Ascending aorta (tissue), 2 donors: ENCODE results near the gene ITGAL. TPM values are rescaled to one million over a fixed set of nuclear protein-coding genes. Genes with fewer than 3 reads are reported as not detected.
A peak's percentile ranks its signal among the peaks of the same experiment; 100 is the strongest.

ENCODE experiments used
- DNase-seq, 2 donors: peaks; one replicate each; pipeline ENCODE4 v3.0.0-alpha.2; 2019; ENCODE audit warnings: low spot score in 2 of 2
- H3K27ac ChIP-seq, 2 donors: fragments of 200-600 bp; sonication (generic); one replicate each; pipeline ENCODE4 v1.5.1; 2016 to 2017; ENCODE audit warnings: mild to moderate bottlenecking in 1 of 2
- H3K27me3 ChIP-seq: fragments of 200-600 bp; sonication (generic); one replicate; pipeline ENCODE4 v1.5.1; 2017
- H3K36me3 ChIP-seq, 2 donors: fragments of 200-600 bp; sonication (generic); one replicate each; pipeline ENCODE4 v1.5.1; 2016
- H3K4me1 ChIP-seq, 2 donors: fragments of 200-600 bp; sonication (generic); one replicate each; pipeline ENCODE4 v1.5.1; 2016 to 2017; ENCODE audit warnings: mild to moderate bottlenecking in 1 of 2
- H3K4me3 ChIP-seq, 2 donors: fragments of 200-600 bp; sonication (generic); one replicate each; pipeline ENCODE4 v1.5.1; 2016 to 2017; ENCODE audit warnings: mild to moderate bottlenecking in 1 of 2
- H3K9me3 ChIP-seq, 2 donors: fragments of 200-600 bp; sonication (generic); one replicate each; pipeline ENCODE4 v1.5.1; 2016
- intact Hi-C: fragments of 100-400 bp; cut with DNase I; formaldehyde crosslinking; loops from one replicate; pipeline ENCODE4 v1.15.1; 2023
- total RNA-seq: library from RNA; depleted of rRNA; stranded (reverse); fragments of >200 nt; gene quantifications from one replicate; pipeline ENCODE4 v1.1.0, GENCODE V29; 2016
- TF ChIP-seq, protein P1 (sequence below), 3 experiments: fragments of 200-600 bp in 2 of 3; fragments of 450-650 bp in 1 of 3; sonication (generic) in 2 of 3; IDR thresholded peaks; one replicate each; pipeline ENCODE4 v1.5.1; 2016 to 2019; ENCODE audit warnings: antibody characterized with exemption in 3 of 3, mild to moderate bottlenecking in 1 of 3, moderate library complexity in 1 of 3

The ITGAL gene
- total RNA-seq: 0.11 TPM

DNA sequence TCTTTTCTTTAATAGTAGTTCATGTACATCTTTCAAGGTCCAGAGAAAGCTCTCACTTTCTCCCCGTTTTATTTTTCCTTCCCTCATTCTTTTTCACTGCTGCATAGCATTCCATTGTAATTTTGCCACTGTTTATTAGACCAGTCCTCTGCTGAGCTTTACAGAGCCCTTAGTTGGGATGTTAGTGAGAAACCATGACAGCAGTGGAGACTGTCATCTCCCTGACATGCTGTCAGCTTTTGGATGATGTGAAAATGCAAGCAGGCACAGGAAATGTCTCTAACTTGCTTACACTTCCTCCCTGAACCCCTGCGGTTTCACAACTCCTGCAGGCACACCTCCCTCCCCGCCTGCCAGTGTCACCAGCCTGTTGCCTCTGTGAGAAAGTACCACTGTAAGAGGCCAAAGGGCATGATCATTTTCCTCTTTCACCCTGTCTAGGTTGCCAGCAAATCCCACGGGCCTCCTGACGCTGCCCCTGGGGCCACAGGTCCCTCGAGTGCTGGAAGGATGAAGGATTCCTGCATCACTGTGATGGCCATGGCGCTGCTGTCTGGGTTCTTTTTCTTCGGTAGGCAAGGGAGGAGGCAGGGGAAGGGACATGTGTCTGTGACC is at the start of gene ITGAL:
Gene ITGAL, plus strand, starts transcription at position 415 of the 615 bp plus-strand sequence. Its CDS starts 96 bp downstream, at position 511.
- DNase-seq: peak; percentile 38 to 68
- Histone ChIP-seq H3K27ac (no peak within 1 kb of the TSS), H3K9me3 (no peaks in the 10 kb centered on the region), H3K4me3 (no peak within 1 kb of the TSS), H3K4me1 (peaks cover 0 to 6% of the 10 kb centered on the region in 2 donors), H3K27me3 (no peaks in the 10 kb centered on the region), H3K36me3 (no peaks in the 10 kb centered on the region)
- TF ChIP-seq, protein P1, sequence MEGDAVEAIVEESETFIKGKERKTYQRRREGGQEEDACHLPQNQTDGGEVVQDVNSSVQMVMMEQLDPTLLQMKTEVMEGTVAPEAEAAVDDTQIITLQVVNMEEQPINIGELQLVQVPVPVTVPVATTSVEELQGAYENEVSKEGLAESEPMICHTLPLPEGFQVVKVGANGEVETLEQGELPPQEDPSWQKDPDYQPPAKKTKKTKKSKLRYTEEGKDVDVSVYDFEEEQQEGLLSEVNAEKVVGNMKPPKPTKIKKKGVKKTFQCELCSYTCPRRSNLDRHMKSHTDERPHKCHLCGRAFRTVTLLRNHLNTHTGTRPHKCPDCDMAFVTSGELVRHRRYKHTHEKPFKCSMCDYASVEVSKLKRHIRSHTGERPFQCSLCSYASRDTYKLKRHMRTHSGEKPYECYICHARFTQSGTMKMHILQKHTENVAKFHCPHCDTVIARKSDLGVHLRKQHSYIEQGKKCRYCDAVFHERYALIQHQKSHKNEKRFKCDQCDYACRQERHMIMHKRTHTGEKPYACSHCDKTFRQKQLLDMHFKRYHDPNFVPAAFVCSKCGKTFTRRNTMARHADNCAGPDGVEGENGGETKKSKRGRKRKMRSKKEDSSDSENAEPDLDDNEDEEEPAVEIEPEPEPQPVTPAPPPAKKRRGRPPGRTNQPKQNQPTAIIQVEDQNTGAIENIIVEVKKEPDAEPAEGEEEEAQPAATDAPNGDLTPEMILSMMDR (IDR thresholded peaks at IDR 0.05): no peak
- intact Hi-C loops: no loop called here

DNA sequence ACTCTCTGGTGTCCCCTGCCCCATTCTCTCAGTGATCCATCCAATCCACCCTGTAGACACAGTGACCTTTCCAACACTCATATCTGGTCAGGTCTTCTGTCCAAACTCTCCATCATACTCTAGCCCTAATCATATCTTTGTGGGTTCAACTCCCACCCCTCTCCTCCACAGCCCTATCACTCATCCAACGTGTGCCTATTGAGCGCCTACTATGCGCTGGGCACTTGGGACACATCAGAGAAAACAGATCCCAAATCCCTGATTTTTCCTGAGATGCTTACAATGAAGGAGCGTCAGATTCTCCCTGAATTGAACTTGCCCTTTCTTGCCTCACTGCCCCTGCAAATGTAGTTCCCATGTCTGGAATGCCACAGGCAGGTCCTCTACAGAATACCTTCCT is 44.5 kb upstream of the ITGAL start:
- no peak for DNase-seq
- intact Hi-C loops: no loop called here
- Histone ChIP-seq H3K9me3 (no peaks in the 10 kb centered on the region), H3K27me3 (no peaks in the 10 kb centered on the region), H3K27ac (no peak overlapping the region), H3K4me1 (peaks cover 4 to 11% of the 10 kb centered on the region in 2 donors), H3K36me3 (peaks cover under 1 to 17% of the 10 kb centered on the region in 2 donors), H3K4me3 (no peak overlapping the region)
- TF ChIP-seq, protein P1 (IDR thresholded peaks at IDR 0.05): no peak

DNA sequence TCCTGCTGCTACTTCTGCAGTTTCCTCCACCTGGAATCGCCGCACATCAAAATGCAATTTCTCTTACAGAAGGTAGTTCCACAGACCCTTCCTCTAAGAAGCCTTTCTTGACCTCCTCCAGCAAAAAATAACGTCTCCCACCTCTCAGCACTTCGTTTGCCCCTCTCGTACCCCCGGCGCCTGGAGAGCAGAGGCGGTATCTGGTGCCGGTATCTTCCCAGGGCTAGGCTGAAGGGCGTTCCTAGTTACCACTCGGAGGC is 43.2 kb upstream of the ITGAL start:
- Histone ChIP-seq H3K27ac (peak overlapping the region; percentile 67 to 80), H3K9me3 (no peaks in the 10 kb centered on the region), H3K4me3 (peak overlapping the region; percentile 64 to 81), H3K27me3 (no peaks in the 10 kb centered on the region), H3K4me1 (peaks cover 4 to 11% of the 10 kb centered on the region in 2 donors), H3K36me3 (peaks cover 0 to 5% of the 10 kb centered on the region in 2 donors)
- no peak for DNase-seq
- intact Hi-C loops: no loop called here
- TF ChIP-seq, protein P1 (IDR thresholded peaks at IDR 0.05): no peak

DNA sequence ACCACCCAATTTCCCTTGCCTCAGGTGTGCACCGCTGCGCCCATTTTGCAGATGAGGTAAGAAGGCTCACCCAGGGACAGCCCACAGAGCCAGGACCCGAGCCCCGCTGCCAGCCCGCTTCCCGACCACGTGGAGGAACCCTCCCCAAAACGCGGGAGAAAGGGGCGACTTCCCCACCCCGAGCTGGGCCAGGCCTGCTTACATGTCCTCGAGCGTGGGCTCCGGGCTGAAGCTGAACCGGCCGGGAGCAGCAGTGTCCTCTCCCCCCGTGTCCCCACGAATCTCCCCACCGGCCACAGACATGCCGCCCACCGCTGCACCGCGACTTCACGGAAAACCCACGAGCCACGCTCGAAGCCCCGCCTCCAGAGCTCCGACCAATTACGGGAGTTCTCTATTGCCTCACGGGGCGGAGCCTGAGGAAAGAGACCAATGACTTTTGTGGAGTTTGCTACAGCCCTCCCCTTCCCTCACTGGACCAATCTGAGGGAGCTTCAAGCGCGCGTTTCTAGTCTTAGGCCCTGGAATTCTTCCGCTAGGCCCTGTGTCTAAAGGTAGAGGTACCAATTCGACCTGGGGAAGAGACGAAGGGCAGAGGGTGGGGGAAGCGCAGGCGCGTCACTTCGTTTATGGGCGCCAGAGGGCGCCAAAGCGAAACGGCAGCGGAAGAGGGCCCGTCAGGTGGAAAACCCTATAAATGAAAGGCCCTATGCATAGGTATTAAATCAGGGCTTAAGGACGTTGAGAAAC is 42.7 kb upstream of the ITGAL start, which contains the start of gene DCTPP1:
Gene DCTPP1, minus strand, starts transcription at position 353 of the 750 bp plus-strand sequence. Its CDS starts 50 bp downstream, at position 303.
- peaks cover 4 to 11% of the 10 kb centered on the region in 2 donors for H3K4me1 ChIP-seq
- peaks cover 0 to 3% of the 10 kb centered on the region in 2 donors for H3K36me3 ChIP-seq
- H3K27me3 ChIP-seq: no peaks in the 10 kb centered on the region
- H3K9me3 ChIP-seq: no peaks in the 10 kb centered on the region
- H3K27ac ChIP-seq: peak within 1 kb of the TSS; percentile 67 to 80
- peak within 1 kb of the TSS; percentile 64 to 81 for H3K4me3 ChIP-seq
- TF ChIP-seq, protein P1 (IDR thresholded peaks at IDR 0.05): peak; percentile 64 to 75 (median 70)
- DNase-seq: peak; percentile 93 to 97
- intact Hi-C loops: loop anchor here (1.0 to 2.0 kb wide), 3 partner anchors 15 to 105 kb away; partner anchors contain the start of genes SEPHS2, ZNF747 and ZNF768

DNA sequence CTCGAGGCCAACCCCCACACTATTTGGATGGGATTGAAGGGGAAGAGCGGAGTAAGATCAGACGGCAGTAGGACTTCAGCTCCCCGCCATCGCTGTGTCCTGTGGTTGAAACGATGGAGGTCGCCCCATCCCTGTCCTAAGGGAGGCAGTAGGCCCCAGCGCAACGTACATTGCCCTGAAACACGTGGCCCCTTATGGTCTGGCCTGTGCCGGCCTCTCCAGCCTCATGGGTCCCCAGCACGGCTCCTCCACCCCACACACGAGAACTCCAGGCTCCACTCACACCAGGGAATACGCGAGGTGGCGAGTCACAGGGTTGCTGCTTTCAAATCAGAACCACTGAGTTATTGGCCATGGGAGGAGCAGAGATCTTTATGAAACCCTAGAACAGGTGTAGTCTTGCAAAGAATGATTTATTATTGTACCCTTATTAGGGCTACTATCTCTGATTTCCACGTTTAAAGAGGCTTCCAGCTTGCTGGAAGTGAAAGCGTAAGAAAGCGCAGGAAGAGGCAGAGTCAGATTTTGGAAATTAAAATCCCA is 42.0 kb upstream of the ITGAL start:
- intact Hi-C loops: loop anchor here (1.0 to 2.0 kb wide), 3 partner anchors 15 to 104 kb away; partner anchors contain the start of genes SEPHS2, ZNF747 and ZNF768
- TF ChIP-seq, protein P1 (IDR thresholded peaks at IDR 0.05): peak in 1 of 3 experiments; percentile 5
- peaks cover 4 to 11% of the 10 kb centered on the region in 2 donors for H3K4me1 ChIP-seq
- H3K4me3 ChIP-seq: peak overlapping the region; percentile 18 to 81
- no peaks in the 10 kb centered on the region for H3K9me3 ChIP-seq
- H3K36me3 ChIP-seq: peaks cover 0 to under 1% of the 10 kb centered on the region in 2 donors
- H3K27me3 ChIP-seq: no peaks in the 10 kb centered on the region
- H3K27ac ChIP-seq: peak overlapping the region; percentile 67 to 80
- no peak for DNase-seq
